Parathyroid adenoma (tissue), 2 donors: Measurements from ENCODE around the gene AHI1.

Experiments
- H2AFZ ChIP-seq: fragments of 300-600 bp; sonication (generic); one replicate; pipeline ENCODE4 v1.7.0; 2017; ENCODE audit warnings: antibody characterized with exemption, mild to moderate bottlenecking
- H3K27ac ChIP-seq: fragments of 300-600 bp; sonication (generic); one replicate; pipeline ENCODE4 v1.7.0; 2017
- H3K27me3 ChIP-seq: fragments of 300-600 bp; sonication (generic); one replicate; pipeline ENCODE4 v1.7.0; 2017; ENCODE audit warnings: low read length; ENCODE audit not compliant: control insufficient read depth, insufficient read depth
- H3K36me3 ChIP-seq: fragments of 300-600 bp; sonication (generic); one replicate; pipeline ENCODE4 v1.7.0; 2017; ENCODE audit warnings: low read length; ENCODE audit not compliant: control insufficient read depth, insufficient read depth
- H3K4me1 ChIP-seq: fragments of 300-600 bp; sonication (generic); one replicate; pipeline ENCODE4 v1.7.0; 2017; ENCODE audit warnings: control low read depth
- H3K4me2 ChIP-seq: fragments of 300-600 bp; sonication (generic); one replicate; pipeline ENCODE4 v1.7.0; 2017; ENCODE audit warnings: low read length
- H3K4me3 ChIP-seq: fragments of 300-600 bp; sonication (generic); one replicate; pipeline ENCODE4 v1.7.0; 2017; ENCODE audit warnings: low read depth, low read length
- H3K79me2 ChIP-seq: fragments of 300-600 bp; sonication (generic); one replicate; pipeline ENCODE4 v1.7.0; 2017; ENCODE audit warnings: control low read depth
- H3K9ac ChIP-seq: fragments of 300-600 bp; sonication (generic); one replicate; pipeline ENCODE4 v1.7.0; 2017; ENCODE audit warnings: mild to moderate bottlenecking
- H3K9me3 ChIP-seq: fragments of 300-600 bp; sonication (generic); one replicate; pipeline ENCODE4 v1.7.0; 2017; ENCODE audit warnings: low read length; ENCODE audit not compliant: control insufficient read depth
- TF ChIP-seq, protein P1 (sequence below): fragments of 300-600 bp; sonication (generic); IDR thresholded peaks from one replicate; pipeline ENCODE4 v1.7.0; 2017; ENCODE audit warnings: antibody characterized with exemption, mild to moderate bottlenecking
- donor health status: primary hyperparathyroidism.

Gene AHI1

DNA sequence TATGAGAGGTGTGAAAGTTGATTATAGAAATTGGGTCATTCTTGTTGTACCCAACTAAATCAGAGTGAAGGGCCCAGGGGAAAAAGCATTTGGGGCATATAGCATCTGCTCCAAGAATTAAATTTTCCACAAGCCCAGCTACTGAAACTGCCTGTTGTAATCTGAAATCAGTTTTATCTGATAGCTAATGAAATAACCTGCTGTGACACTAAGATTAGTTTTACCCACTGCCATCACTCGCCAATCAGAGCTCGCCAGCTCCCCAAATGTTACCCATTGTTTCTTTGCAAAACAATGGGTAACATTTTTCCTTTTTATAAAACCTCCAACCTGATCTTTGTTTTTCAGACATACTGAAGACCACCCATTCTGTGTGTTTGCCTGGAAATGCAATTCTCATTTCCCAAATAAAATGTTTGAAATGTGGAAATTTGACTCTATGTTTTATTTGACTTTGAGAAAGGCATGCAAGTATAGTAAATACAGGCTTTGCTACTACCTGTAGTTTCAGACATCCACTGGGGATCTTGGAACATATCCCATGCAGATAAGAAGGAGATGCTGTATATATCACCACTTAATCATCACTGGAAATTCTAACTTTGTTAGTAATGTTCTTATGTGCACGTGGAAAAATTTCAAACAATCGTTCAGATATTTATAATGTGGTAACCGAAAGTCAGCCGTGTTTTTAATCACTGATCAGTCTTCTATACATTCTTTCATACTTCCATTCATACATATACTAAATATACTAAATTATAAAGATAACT, 6.3 kb upstream of the AHI1 start:
- Histone ChIP-seq H3K4me2 (no peak overlapping the region), H3K9ac (no peak overlapping the region), H2AFZ (no peak overlapping the region), H3K4me3 (no peak overlapping the region), H3K4me1 (peaks cover 6% of the 10 kb centered on the region), H3K36me3 (no peaks in the 10 kb centered on the region), H3K79me2 (peaks cover 9% of the 10 kb centered on the region), H3K27ac (no peak overlapping the region), H3K9me3 (no peaks in the 10 kb centered on the region), H3K27me3 (no peaks in the 10 kb centered on the region)
- TF ChIP-seq, protein P1, sequence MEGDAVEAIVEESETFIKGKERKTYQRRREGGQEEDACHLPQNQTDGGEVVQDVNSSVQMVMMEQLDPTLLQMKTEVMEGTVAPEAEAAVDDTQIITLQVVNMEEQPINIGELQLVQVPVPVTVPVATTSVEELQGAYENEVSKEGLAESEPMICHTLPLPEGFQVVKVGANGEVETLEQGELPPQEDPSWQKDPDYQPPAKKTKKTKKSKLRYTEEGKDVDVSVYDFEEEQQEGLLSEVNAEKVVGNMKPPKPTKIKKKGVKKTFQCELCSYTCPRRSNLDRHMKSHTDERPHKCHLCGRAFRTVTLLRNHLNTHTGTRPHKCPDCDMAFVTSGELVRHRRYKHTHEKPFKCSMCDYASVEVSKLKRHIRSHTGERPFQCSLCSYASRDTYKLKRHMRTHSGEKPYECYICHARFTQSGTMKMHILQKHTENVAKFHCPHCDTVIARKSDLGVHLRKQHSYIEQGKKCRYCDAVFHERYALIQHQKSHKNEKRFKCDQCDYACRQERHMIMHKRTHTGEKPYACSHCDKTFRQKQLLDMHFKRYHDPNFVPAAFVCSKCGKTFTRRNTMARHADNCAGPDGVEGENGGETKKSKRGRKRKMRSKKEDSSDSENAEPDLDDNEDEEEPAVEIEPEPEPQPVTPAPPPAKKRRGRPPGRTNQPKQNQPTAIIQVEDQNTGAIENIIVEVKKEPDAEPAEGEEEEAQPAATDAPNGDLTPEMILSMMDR: no peak

DNA sequence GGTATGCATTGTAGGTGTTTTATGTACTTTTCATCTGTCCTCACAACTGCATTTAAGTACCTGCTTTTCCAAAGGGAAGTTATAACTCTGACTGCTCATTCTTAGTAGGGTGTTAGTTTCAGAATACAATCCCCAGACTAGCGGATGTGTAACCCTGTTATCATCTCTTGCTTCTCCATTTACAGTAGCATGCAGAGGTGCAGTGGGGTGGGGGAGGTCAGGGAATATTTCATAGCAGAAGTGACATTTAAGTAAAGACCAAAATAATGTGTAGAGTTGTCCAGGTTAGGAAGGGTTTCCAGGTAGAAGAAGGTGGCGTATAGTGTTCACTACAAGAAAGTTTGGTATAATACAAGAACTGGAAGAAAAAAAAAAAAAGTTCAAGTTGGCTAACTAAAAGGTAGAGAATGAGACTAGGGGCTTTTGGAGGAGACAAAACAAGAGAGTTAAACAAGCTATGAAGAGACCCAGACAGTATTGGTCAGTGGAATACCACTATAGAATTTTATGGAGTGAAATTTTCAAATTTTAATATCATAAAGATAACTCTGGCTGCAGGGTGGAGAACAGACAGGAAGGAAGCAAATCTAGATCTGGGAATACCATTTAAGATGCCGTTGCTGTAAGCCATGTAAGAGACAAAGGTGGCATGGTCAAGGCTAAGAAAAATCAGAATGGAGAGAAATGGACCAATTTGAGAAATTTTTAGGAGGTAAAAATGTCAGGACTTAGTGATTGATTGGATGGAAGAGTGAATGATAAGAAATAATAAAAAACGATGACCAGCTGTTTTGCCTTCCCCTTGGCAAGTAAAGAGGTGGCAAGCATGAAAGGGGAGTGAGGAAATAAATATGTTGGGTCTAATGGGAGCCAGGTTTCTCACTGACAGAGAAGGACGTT, 2.2 kb upstream of the AHI1 start:
- no peak overlapping the region for H3K9ac ChIP-seq
- TF ChIP-seq, protein P1: no peak
- no peak overlapping the region for H3K27ac ChIP-seq
- peaks cover 7% of the 10 kb centered on the region for H3K79me2 ChIP-seq
- H2AFZ ChIP-seq: peak overlapping the region; percentile 79
- H3K4me2 ChIP-seq: no peak overlapping the region
- H3K4me3 ChIP-seq: no peak overlapping the region
- H3K27me3 ChIP-seq: no peaks in the 10 kb centered on the region
- no peaks in the 10 kb centered on the region for H3K9me3 ChIP-seq
- H3K4me1 ChIP-seq: peaks cover 10% of the 10 kb centered on the region
- no peaks in the 10 kb centered on the region for H3K36me3 ChIP-seq

DNA sequence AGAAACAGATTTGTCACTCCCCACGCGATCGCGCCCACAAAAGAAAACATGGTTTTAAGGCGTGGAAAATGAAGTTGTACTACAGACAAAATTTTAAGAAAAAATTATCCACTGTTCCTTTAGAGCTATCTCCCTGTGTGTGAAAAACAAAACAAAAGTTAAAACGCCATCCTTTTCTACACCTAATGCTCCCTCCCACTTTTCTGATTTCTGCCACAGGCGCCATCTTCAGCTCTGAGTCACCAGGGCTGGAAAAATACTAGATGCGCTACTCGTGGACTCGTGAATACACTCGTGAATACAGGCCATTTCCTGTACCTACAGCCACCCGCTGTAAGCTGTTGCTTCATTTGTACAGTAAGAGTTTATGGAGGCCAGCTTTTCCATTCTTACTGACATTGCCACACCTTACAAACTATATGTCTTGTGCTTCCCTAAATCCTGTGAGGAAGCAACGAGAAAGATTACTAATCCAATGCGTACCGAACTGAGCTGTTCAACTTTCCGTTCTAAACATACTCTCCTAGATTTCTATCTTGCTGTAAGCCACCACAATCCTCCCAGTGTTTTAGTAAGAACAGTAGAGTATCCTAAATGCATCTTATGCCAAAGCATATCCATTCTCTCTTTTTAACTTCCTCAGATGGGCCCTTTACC, 773 bp upstream of the AHI1 start:
- Histone ChIP-seq H3K27me3 (no peaks in the 10 kb centered on the region), H3K27ac (peak overlapping the region; percentile 95), H3K4me2 (peak overlapping the region; percentile 87), H3K9ac (peak overlapping the region; percentile 78), H3K4me3 (peak overlapping the region; percentile 88), H3K36me3 (no peaks in the 10 kb centered on the region), H3K9me3 (no peaks in the 10 kb centered on the region), H3K4me1 (peaks cover 10% of the 10 kb centered on the region), H3K79me2 (peaks cover 7% of the 10 kb centered on the region), H2AFZ (peak overlapping the region; percentile 79)
- TF ChIP-seq, protein P1: no peak

DNA sequence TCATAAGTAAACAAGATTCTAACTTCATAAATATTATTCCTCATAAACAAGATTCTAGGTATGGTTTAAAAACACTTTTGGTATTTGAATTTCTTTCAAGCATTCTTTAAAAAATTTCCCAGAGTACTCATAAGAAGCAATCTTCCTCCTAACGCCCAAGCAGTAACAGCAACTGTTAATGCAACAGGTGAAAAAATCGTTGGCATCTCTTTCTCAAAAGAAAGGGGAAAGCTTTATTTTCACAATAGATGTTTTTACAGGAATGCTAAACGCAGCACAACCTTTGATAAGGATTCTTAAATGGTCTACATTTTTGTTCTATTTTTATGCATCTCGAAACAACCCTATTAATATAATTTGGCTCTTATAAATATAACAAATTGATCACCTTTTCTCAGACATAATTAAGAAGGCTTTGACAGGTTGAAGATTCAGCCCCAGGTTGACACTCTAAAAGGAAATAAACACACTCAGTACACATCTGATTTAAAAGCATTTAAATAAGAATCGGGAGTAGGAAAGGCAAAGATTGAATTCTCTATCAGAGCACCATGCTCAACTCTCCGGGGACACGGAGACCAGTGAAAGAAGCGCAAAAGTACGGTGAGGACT, 634 bp downstream of the AHI1 start:
- no peaks in the 10 kb centered on the region for H3K27me3 ChIP-seq
- H3K9ac ChIP-seq: no peak overlapping the region
- H3K4me3 ChIP-seq: peak overlapping the region; percentile 88
- peaks cover 10% of the 10 kb centered on the region for H3K4me1 ChIP-seq
- TF ChIP-seq, protein P1: no peak
- H3K27ac ChIP-seq: peak overlapping the region; percentile 95
- H3K79me2 ChIP-seq: peaks cover 7% of the 10 kb centered on the region
- H2AFZ ChIP-seq: peak overlapping the region; percentile 79
- peak overlapping the region; percentile 87 for H3K4me2 ChIP-seq
- no peaks in the 10 kb centered on the region for H3K9me3 ChIP-seq
- H3K36me3 ChIP-seq: no peaks in the 10 kb centered on the region
